ENCODE data around the gene ZNF337. TPM values are rescaled to one million over a fixed set of nuclear protein-coding genes. Genes with fewer than 3 reads are reported as not detected.

ZNF337 gene
- total RNA-seq (2021) (6.9 to 8.7 TPM (median 8.2 TPM) in 3 replicates), Bru-seq, nascent RNA (percentile 82 among the genes with signal in this experiment)
- long read RNA-seq, experiment 1, transcript ZNF337-201 (5 exons, 3,205 nt) = major isoform, 11 of 21 reads
- long read RNA-seq, experiment 1, partial matches to known transcripts = 0 of 21 reads
- long read RNA-seq, experiment 1, other reads (novel, unspliced or antisense) = 7 of 21 reads
- long read RNA-seq, experiment 2, partial matches to known transcripts = 0 of 8 reads
- long read RNA-seq, experiment 2, other reads (novel, unspliced or antisense) = 4 of 8 reads
- long read RNA-seq, experiment 3, partial matches to known transcripts = 0 of 1 reads
- long read RNA-seq, experiment 3, other reads (novel, unspliced or antisense) = 1 of 1 reads

GRCh38 chr20:25696371-25697131 is at the start of gene ZNF337:
TSS of gene ZNF337 (minus strand) at chr20:25696853. CDS start at chr20:25686417, 10,436 bp downstream.
- no peaks in the 10 kb centered on the region; the same call in 1 of the 2 replicates for H3K4me1 Mint-ChIP-seq
- CTCF ChIA-PET = no interaction called here
- H3K9me3 Mint-ChIP-seq = peaks cover 23% of the 10 kb centered on the region
- peaks cover 8% of the 10 kb centered on the region; the same call in 1 of the 2 replicates for H3K36me3 Mint-ChIP-seq
- no peak within 1 kb of the TSS; the same call in 1 of the 2 replicates for H3K27ac Mint-ChIP-seq
- peak within 1 kb of the TSS; percentile 83 for H3K4me3 Mint-ChIP-seq
- H3K27me3 Mint-ChIP-seq (ENCODE audit: low read depth) = peaks cover 5% of the 10 kb centered on the region
- POLR2A ChIA-PET = no interaction called here
- peak; percentile 96 for DNase-seq (ENCODE audit: low spot score)
- peak; percentile 93 for ATAC-seq
- 0 out of 2 replicates have a peak, but pooled peaks have one; percentile 26 for TF ChIP-seq ZNF416 (CRISPR knock-in tag; IDR thresholded peaks at IDR 0.05)
- TF ChIP-seq PRDM15 (CRISPR knock-in tag; IDR thresholded peaks at IDR 0.05) = no peak
- TF ChIP-seq CREM (CRISPR knock-in tag; IDR thresholded peaks at IDR 0.05) = peak; percentile 71
- TF ChIP-seq USF1 (CRISPR knock-in tag; IDR thresholded peaks at IDR 0.05) = peak; percentile 48; the same call in 1 of the 2 replicates
- no peak for TF ChIP-seq PRRX2 (CRISPR knock-in tag; IDR thresholded peaks at IDR 0.05)
- no peak; the same call in 1 of the 2 replicates for TF ChIP-seq NR3C1 (CRISPR knock-in tag; conservative IDR thresholded peaks at IDR 0.05; ENCODE audit: low read depth)
- no peak for TF ChIP-seq ZNF138 (CRISPR knock-in tag; conservative IDR thresholded peaks at IDR 0.05)
- peak; percentile 80 for TF ChIP-seq E2F5 (CRISPR knock-in tag; IDR thresholded peaks at IDR 0.05)
- no peak; the same call in 1 of the 2 replicates for TF ChIP-seq MYBL2 (CRISPR knock-in tag; IDR thresholded peaks at IDR 0.05)
- no peak for TF ChIP-seq ZNF396 (CRISPR knock-in tag; IDR thresholded peaks at IDR 0.05; ENCODE audit: borderline replicate concordance)
- TF ChIP-seq SP1 (CRISPR knock-in tag; conservative IDR thresholded peaks at IDR 0.05) = peak; percentile 88
- 0 out of 2 replicates have a peak, but pooled peaks have one; percentile 60 for TF ChIP-seq ATF2 (CRISPR knock-in tag; IDR thresholded peaks at IDR 0.05; ENCODE audit: borderline replicate concordance, low read depth)
- peak; percentile 77; the same call in 1 of the 2 replicates for TF ChIP-seq FOXK1 (CRISPR knock-in tag; IDR thresholded peaks at IDR 0.05)
- no peak for TF ChIP-seq E2F1 (CRISPR knock-in tag; IDR thresholded peaks at IDR 0.05)
- peak; percentile 84; the same call in 1 of the 2 replicates for TF ChIP-seq E2F4 (CRISPR knock-in tag; IDR thresholded peaks at IDR 0.05; ENCODE audit: borderline replicate concordance, low read depth)
- TF ChIP-seq NFE2L1 (CRISPR knock-in tag; IDR thresholded peaks at IDR 0.05) = peak; percentile 76
- no peak for TF ChIP-seq ATF3 (CRISPR knock-in tag; conservative IDR thresholded peaks at IDR 0.05)
- TF ChIP-seq SMAD4 (CRISPR knock-in tag; IDR thresholded peaks at IDR 0.05) = no peak
- no peak for TF ChIP-seq GRHL2 (CRISPR knock-in tag; IDR thresholded peaks at IDR 0.05; ENCODE audit: insufficient replicate concordance, severe bottlenecking)
- no peak for TF ChIP-seq EMX1 (CRISPR knock-in tag; IDR thresholded peaks at IDR 0.05)
- TF ChIP-seq GABPB1 (CRISPR knock-in tag; IDR thresholded peaks at IDR 0.05) = peak; percentile 89
- no peak for TF ChIP-seq ZNF219 (CRISPR knock-in tag; IDR thresholded peaks at IDR 0.05; ENCODE audit: borderline replicate concordance)
- no peak for TF ChIP-seq AR (CRISPR knock-in tag; IDR thresholded peaks at IDR 0.05)

Data from WTC11 (cell line).